H9 (cell line): ENCODE measurements around the gene NFATC4. TPM values are rescaled to one million over a fixed set of nuclear protein-coding genes. Genes with fewer than 3 reads are reported as not detected.
A peak's percentile ranks its signal among the peaks of the same experiment; 100 is the strongest.

Experiments
- DNase-seq: peaks from one replicate; pipeline ENCODE4 v3.0.0-alpha.2; 2017
- H2AFZ ChIP-seq: one replicate; pipeline ENCODE4 v1.6.1; 2013; ENCODE audit warnings: mild to moderate bottlenecking, low read length, control low read depth, moderate library complexity
- H2AK5ac ChIP-seq: 2 replicates; pipeline ENCODE4 v1.6.1; 2013; ENCODE audit warnings: low read length, control low read depth, mixed read lengths; ENCODE audit not compliant: insufficient read length
- H2BK120ac ChIP-seq: one replicate; pipeline ENCODE4 v1.6.1; 2013; ENCODE audit warnings: low read depth, mild to moderate bottlenecking, low read length, control low read depth, inconsistent platforms; ENCODE audit not compliant: poor library complexity, severe bottlenecking
- H2BK12ac ChIP-seq: 2 replicates; pipeline ENCODE4 v1.6.1; 2013; ENCODE audit warnings: low read length, control low read depth, mixed read lengths, low read depth; ENCODE audit not compliant: insufficient read length
- H2BK15ac ChIP-seq: 2 replicates; pipeline ENCODE4 v1.6.1; 2013; ENCODE audit warnings: low read depth, low read length, control low read depth
- H2BK20ac ChIP-seq: one replicate; pipeline ENCODE4 v1.6.1; 2013; ENCODE audit warnings: low read depth, mild to moderate bottlenecking, low read length, control low read depth, inconsistent platforms; ENCODE audit not compliant: poor library complexity, severe bottlenecking
- H2BK5ac ChIP-seq: 2 replicates; pipeline ENCODE4 v1.6.1; 2013; ENCODE audit warnings: low read length, control low read depth, mixed read lengths; ENCODE audit not compliant: insufficient read length
- H3K14ac ChIP-seq: 2 replicates; pipeline ENCODE4 v1.6.1; 2013; ENCODE audit warnings: low read length, control low read depth; ENCODE audit not compliant: insufficient read depth
- H3K18ac ChIP-seq: 2 replicates; pipeline ENCODE4 v1.6.1; 2013; ENCODE audit warnings: low read depth, mild to moderate bottlenecking, mixed read lengths, low read length, control low read depth; ENCODE audit not compliant: insufficient read length
- H3K23ac ChIP-seq: 2 replicates; pipeline ENCODE4 v1.6.1; 2013; ENCODE audit warnings: low read length, control low read depth, mixed read lengths, low read depth; ENCODE audit not compliant: insufficient read length
- H3K23me2 ChIP-seq: 2 replicates; pipeline ENCODE4 v1.6.1; 2013; ENCODE audit warnings: low read depth, mild to moderate bottlenecking, mixed read lengths, low read length, control low read depth; ENCODE audit not compliant: insufficient read length, poor library complexity, severe bottlenecking
- H3K27ac ChIP-seq: 2 replicates; pipeline ENCODE4 v1.5.1; 2013; ENCODE audit warnings: low read length, control low read depth, mixed read lengths, low read depth; ENCODE audit not compliant: insufficient read length
- H3K27me3 ChIP-seq: 2 replicates; pipeline ENCODE4 v1.6.1; 2013; ENCODE audit warnings: low read length, control low read depth, inconsistent platforms; ENCODE audit not compliant: insufficient read depth
- H3K4ac ChIP-seq: 2 replicates; pipeline ENCODE4 v1.6.1; 2013; ENCODE audit warnings: low read depth, mild to moderate bottlenecking, control low read depth, inconsistent platforms, low read length, moderate library complexity
- H3K4me1 ChIP-seq: 2 replicates; pipeline ENCODE4 v1.6.1; 2013; ENCODE audit warnings: low read length, control low read depth, inconsistent platforms; ENCODE audit not compliant: insufficient read depth
- H3K4me2 ChIP-seq: 2 replicates; pipeline ENCODE4 v1.6.1; 2013; ENCODE audit warnings: low read length, control low read depth, mixed read lengths; ENCODE audit not compliant: insufficient read length, insufficient read depth
- H3K56ac ChIP-seq: 2 replicates; pipeline ENCODE4 v1.6.1; 2013; ENCODE audit warnings: low read depth, mild to moderate bottlenecking, mixed read lengths, low read length, control low read depth; ENCODE audit not compliant: insufficient read length
- H3K79me1 ChIP-seq: 2 replicates; pipeline ENCODE4 v1.6.1; 2013; ENCODE audit warnings: low read depth, mild to moderate bottlenecking, moderate library complexity, low read length, control low read depth, inconsistent platforms; ENCODE audit not compliant: insufficient read depth, poor library complexity, severe bottlenecking
- H3K79me2 ChIP-seq: 2 replicates; pipeline ENCODE4 v1.6.1; 2013; ENCODE audit warnings: low read length, control low read depth, inconsistent platforms; ENCODE audit not compliant: insufficient read depth
- H3K9ac ChIP-seq: 2 replicates; pipeline ENCODE4 v1.6.1; 2013; ENCODE audit warnings: low read length, control low read depth, mixed read lengths; ENCODE audit not compliant: insufficient read length; ENCODE audit errors: extremely low read depth
- H3K9me3 ChIP-seq: one replicate; pipeline ENCODE4 v1.6.1; 2013; ENCODE audit warnings: low read depth, low read length, inconsistent platforms; ENCODE audit not compliant: control insufficient read depth
- H3T11ph ChIP-seq: one replicate; pipeline ENCODE4 v1.6.1; 2013; ENCODE audit warnings: mild to moderate bottlenecking, low read length, control low read depth, inconsistent platforms
- H4K20me1 ChIP-seq: one replicate; pipeline ENCODE4 v1.6.1; 2013; ENCODE audit not compliant: control insufficient read depth, insufficient read length, insufficient read depth
- H4K5ac ChIP-seq: 2 replicates; pipeline ENCODE4 v1.6.1; 2013; ENCODE audit warnings: low read depth, mild to moderate bottlenecking, mixed read lengths, low read length, control low read depth; ENCODE audit not compliant: insufficient read length
- H4K8ac ChIP-seq: replicated peaks from 2 replicates; pipeline ENCODE4 v1.6.1; 2013; ENCODE audit warnings: low read length, control low read depth, mixed read lengths, low read depth; ENCODE audit not compliant: insufficient read length
- H4K91ac ChIP-seq: 2 replicates; pipeline ENCODE4 v1.6.1; 2013; ENCODE audit warnings: low read depth, mild to moderate bottlenecking, moderate library complexity, mixed read lengths, low read length, control low read depth; ENCODE audit not compliant: insufficient read length
- H3K27ac Mint-ChIP-seq, 3 experiments: 2 replicates in 2 of 3; 3 replicates in 1 of 3; pipeline ENCODE4 v1.8.0; 2020 to 2021; ENCODE audit warnings: mixed read lengths in 3 of 3, mild to moderate bottlenecking in 1 of 3, moderate library complexity in 1 of 3
- H3K27me3 Mint-ChIP-seq: 2 replicates; pipeline ENCODE4 v1.8.0; 2021; ENCODE audit warnings: low read depth, mild to moderate bottlenecking, moderate library complexity, mixed read lengths
- H3K36me3 Mint-ChIP-seq, 3 experiments: 2 replicates in 2 of 3; 3 replicates in 1 of 3; pipeline ENCODE4 v1.8.0; 2020 to 2021; ENCODE audit warnings: low read depth in 3 of 3, mixed read lengths in 3 of 3; ENCODE audit not compliant: insufficient read depth in 1 of 3
- H3K4me1 Mint-ChIP-seq, 2 experiments: 2 replicates each; pipeline ENCODE4 v1.8.0; 2020; ENCODE audit warnings: mixed read lengths in 2 of 2
- H3K4me3 Mint-ChIP-seq, 2 experiments: 2 replicates in 1 of 2; 3 replicates in 1 of 2; pipeline ENCODE4 v1.8.0; 2020 to 2021; ENCODE audit warnings: mild to moderate bottlenecking in 2 of 2, mixed read lengths in 2 of 2, moderate library complexity in 1 of 2
- H3K9me3 Mint-ChIP-seq, 2 experiments: 2 replicates in 1 of 2; 3 replicates in 1 of 2; pipeline ENCODE4 v1.8.0; 2020; ENCODE audit warnings: mild to moderate bottlenecking in 2 of 2, mixed read lengths in 2 of 2, moderate library complexity in 1 of 2
- CTCF ChIP-seq: fragments of 200-600 bp; sonication (generic); conservative IDR thresholded peaks from 3 replicates; pipeline ENCODE4 v1.8.0; 2021; ENCODE audit warnings: antibody characterized with exemption, mild to moderate bottlenecking
- WGBS: extraction: QIAGEN DNeasy Blood & Tissue Kit; methylation state at CpG from one replicate; pipeline ENCODE4 v1.1.7; 2013; ENCODE audit warnings: missing lambda C conversion rate, low lambda C conversion rate, mixed read lengths; ENCODE audit not compliant: insufficient read length; ENCODE audit errors: extremely low coverage; 5-methylcytosine and 5-hydroxymethylcytosine counted together
- total RNA-seq: library from RNA; stranded (reverse); gene quantifications from 2 replicates; pipeline ENCODE4 v1.2.1, GENCODE V29; 2021

Gene NFATC4
- total RNA-seq, 1 experiment from 2014 or later, result 46.4 TPM

- WGBS, result no CpG with 5 or more reads among the region's 16 CpGs
- DNase-seq, result peak; percentile 59
- H3K4me3 Mint-ChIP-seq, result no peak overlapping the region
Observed at GRCh38 chr14:24411443-24412389, 43.7 kb downstream of the NFATC4 start.

More at GRCh38 chr14:24411443-24412389, 43.7 kb downstream of the NFATC4 start:
- TF ChIP-seq CTCF, result peak; percentile 77
- Histone ChIP-seq H3K56ac (no peak overlapping the region), H2AFZ (no peak overlapping the region), H3K4ac (no peak overlapping the region), H3K4me2 (no peak overlapping the region), H3K18ac (no peak overlapping the region), H3T11ph (no peak overlapping the region), H3K9ac (no peak overlapping the region), H2BK120ac (no peak overlapping the region), H4K91ac (no peak overlapping the region), H2BK20ac (no peak overlapping the region), H3K23ac (no peak overlapping the region), H3K4me1 (no peaks in the 10 kb centered on the region), H2BK12ac (no peak overlapping the region), H4K5ac (no peak overlapping the region), H3K79me2 (no peaks in the 10 kb centered on the region), H2BK15ac (no peak overlapping the region), H4K20me1 (no peaks in the 10 kb centered on the region), H3K27me3 (no peaks in the 10 kb centered on the region), H3K9me3 (no peaks in the 10 kb centered on the region), H2AK5ac (no peak overlapping the region), H2BK5ac (no peak overlapping the region), H3K14ac (no peak overlapping the region), H3K23me2 (no peaks in the 10 kb centered on the region), H3K79me1 (no peaks in the 10 kb centered on the region), H4K8ac (no peak overlapping the region), H3K27ac (no peak overlapping the region)
- H3K36me3 Mint-ChIP-seq, result peaks cover 14 to 37% (median 27%) of the 10 kb centered on the region in 3 experiments; a peak in 6 of 7 replicates
- peaks cover 0 to 2% of the 10 kb centered on the region in 2 experiments; a peak in 1 of 4 replicates for H3K4me1 Mint-ChIP-seq
- H3K9me3 Mint-ChIP-seq, result no peaks in the 10 kb centered on the region
- no peaks in the 10 kb centered on the region for H3K27me3 Mint-ChIP-seq
- H3K27ac Mint-ChIP-seq, result peak overlapping the region in 1 of 3 experiments; percentile 83; a peak in 1 of 7 replicates
